RPMI7951 (cell line): ENCODE data around the gene ADARB1. TPM values are rescaled to one million over a fixed set of nuclear protein-coding genes. Genes with fewer than 3 reads are reported as not detected.
A peak's percentile ranks its signal among the peaks of the same experiment; 100 is the strongest.

Experiments
- DNase-seq: peaks from one replicate; pipeline ENCODE4 v3.0.0-alpha.2; 2012; ENCODE audit warnings: low read depth
- total RNA-seq: library from RNA; depleted of rRNA; stranded (reverse); fragments of >200 nt; shearing (Covaris generic); gene quantifications from 2 replicates; pipeline ENCODE4 v1.2.3, GENCODE V29; 2014

The ADARB1 gene
- total RNA-seq, 1 experiment from 2014 or later: 1.2 TPM

- DNase-seq: peak; percentile 20
Measured at GRCh38 chr21:45073301-45074047, 906 bp upstream of the ADARB1 start.

GRCh38 chr21:45074818-45075595 lies 627 bp downstream of the ADARB1 start:
- peak; percentile 14 for DNase-seq

- DNase-seq: no peak
Measured at GRCh38 chr21:45075596-45076244, 1.3 kb downstream of the ADARB1 start.

DNA sequence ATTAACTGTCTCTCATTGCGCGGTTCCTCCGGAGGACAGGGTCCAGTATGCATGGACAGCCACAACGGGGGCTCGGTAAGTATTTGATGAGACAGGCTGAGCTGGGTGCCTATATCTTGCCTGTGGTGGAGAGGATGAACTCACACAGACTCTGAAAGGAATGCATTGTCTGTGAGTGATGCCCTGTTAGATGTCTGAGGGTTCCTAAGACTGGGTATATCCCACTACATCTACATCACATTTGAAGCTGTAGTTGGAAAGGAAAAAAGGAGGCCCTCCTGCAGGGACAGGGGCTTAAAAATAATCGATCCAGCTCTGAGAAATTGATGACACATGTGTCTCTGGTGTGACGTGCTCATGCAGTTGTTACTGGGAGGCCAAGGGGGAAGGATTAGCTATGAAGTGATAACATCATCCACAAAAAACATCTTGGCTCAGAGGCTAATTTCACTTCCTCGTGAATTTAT lies 1.9 kb downstream of the ADARB1 start:
- peak; percentile 18 for DNase-seq

DNA sequence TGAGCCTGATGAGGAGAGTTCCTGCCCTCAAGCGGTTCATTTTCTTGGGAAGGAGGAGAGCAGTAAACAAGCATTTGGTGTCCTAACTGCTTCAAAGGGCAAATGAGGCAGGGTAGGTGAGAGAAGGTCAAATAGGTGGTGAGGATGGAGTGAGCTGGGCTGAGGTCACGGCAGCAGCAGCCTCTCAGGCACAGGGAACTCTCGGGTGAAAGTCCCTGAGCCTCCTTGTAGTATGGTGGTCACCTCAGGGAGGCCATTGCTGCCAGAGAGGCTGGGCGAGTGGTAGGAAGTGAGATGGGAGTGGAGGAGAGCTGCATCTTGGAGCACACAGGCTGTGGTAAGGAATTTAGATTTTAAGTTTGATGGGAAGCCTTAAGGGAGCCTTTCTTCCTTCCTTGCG lies 4.0 kb downstream of the ADARB1 start:
- no peak for DNase-seq

DNA sequence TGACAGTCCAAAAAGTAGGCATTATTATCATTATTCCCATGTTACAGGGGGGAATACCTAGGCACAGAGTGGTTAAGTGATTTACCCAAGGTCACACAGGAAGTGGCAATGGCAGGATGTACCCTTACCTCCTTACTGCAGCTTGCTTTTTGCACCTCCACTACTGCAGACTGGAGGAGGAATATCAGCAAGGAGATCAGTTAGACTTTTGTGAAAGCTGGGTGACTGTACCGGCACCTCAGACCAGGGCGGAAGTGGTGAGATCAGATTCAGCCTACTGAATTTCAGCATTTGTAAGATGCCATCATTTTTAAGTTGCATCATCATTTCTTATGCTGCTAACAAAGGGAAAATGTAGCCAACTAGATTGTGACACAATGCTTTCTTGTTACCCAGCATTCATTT lies 4.5 kb downstream of the ADARB1 start:
- DNase-seq: no peak

GRCh38 chr21:45079351-45079750 lies 5.0 kb downstream of the ADARB1 start:
- DNase-seq: no peak

DNA sequence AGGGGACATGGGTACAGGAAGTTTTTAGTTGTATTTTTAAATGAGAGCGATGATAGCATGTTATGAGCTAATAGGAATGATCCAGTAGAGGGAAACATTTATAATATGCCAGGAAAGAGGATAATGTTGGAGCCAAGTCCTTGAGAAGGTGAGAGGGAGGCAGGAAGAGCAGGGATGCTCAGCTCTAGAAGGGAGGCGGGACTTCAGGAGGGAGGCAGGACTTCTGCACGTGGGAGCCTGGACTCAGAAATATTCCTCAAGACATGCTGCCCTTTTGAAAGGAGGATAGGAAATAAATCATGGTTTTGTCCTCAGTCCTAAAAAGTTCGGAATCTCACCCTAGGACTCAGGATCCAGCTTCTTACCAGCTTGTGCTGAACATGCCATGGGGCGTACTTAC lies 5.9 kb downstream of the ADARB1 start:
- DNase-seq: no peak

- DNase-seq: peak; percentile 59
Measured at GRCh38 chr21:45080639-45081414, 6.4 kb downstream of the ADARB1 start.

- no peak for DNase-seq
Measured at GRCh38 chr21:45081636-45082035, 7.3 kb downstream of the ADARB1 start.

DNA sequence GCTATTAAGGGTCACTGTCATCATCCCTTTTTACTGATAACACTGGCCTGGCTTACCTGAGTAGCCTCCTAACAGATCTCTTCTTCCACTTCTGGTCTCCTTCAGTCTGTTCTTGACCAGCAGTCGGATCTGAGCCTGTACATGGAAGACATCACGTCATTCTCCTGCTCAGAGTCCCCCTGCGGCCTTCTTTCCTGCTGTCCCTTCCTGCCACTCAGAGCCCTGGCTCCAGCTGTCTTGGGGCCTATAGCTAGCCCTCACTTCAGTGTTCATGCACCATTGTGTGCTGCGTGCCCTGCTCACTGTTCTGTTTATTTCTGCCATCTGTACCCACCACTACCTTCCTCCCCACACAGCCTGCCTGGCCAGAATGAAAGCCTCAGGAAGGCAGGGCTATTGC lies 8.4 kb downstream of the ADARB1 start:
- no peak for DNase-seq

GRCh38 chr21:45084121-45084520 lies 9.7 kb downstream of the ADARB1 start:
- no peak for DNase-seq

GRCh38 chr21:45084881-45085536 lies 10.6 kb downstream of the ADARB1 start:
- DNase-seq: no peak

GRCh38 chr21:45085700-45086099 lies 11.3 kb downstream of the ADARB1 start:
- DNase-seq: no peak

GRCh38 chr21:45086337-45086958 lies 12.1 kb downstream of the ADARB1 start:
- DNase-seq: no peak

- DNase-seq: no peak
Measured at GRCh38 chr21:45087022-45087823, 12.8 kb downstream of the ADARB1 start.

DNA sequence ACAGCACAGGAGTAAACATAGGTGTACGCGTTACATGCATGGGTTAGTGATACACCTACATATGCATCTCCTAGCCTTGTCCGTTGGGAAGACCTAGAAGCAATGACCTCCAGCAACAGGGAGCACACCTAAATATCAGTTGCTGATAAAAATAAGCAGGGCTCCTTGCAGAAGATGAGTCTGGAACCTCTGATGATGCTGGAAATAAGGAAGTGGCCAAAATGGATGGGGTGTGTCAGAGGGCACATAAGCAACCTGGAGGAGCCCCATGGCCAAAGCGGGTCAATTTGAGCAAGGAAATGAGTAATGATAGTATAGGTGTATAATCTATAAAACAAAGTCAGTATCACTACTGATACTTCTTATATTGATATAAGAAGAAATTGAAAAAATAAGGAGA lies 13.7 kb downstream of the ADARB1 start:
- DNase-seq: no peak

GRCh38 chr21:45088729-45089128 lies 14.3 kb downstream of the ADARB1 start:
- no peak for DNase-seq

DNA sequence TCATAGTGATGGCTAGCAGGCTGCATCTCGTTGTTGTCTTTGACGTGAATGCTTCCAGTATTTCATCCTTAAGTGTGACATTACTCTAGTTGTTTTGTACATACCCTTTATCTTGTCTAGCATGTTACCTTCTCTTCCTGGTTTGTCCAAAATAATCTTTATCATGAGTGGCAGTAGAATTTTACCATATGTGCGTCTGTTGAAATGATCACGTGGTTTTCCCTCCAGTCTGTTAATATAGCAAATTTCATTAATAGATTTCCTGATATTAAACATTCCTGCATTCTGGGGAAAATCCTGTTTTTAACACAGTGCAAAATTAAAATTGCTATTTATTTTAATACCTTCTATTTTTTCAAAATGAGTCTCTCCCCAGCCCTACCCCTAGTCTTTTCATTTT lies 15.6 kb downstream of the ADARB1 start:
- no peak for DNase-seq

DNA sequence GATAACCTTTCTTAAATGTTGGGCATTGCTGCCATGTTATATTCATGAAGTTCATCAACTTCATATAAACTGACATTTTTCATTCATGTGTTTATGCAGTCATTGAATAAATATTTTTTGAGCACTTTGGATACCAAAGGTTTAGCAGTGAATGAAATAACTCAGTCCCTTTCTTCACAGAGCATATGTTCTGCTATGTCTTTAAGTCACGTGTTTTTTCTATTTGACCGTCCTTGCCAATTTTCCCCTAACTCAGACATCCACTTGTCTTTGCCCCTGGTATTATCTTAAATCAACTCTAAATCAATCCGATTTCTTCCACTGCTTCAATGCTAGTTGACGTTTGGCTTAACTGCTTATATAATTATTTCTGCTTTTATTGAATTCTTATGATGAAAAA lies 16.6 kb downstream of the ADARB1 start:
- no peak for DNase-seq
